ENCODE results near the gene AIFM1. TPM values are rescaled to one million over a fixed set of nuclear protein-coding genes. Genes with fewer than 3 reads are reported as not detected.
A peak's percentile ranks its signal among the peaks of the same experiment; 100 is the strongest.

Gene AIFM1
- total RNA-seq, 1 donor from 2014 or later = 44.4 TPM

GRCh38 chrX:130108647-130109428 lies 56.8 kb downstream of the AIFM1 start:
- Mint-ChIP-seq H3K27me3 (no peaks in the 10 kb centered on the region), H3K4me1 (peaks cover 25% of the 10 kb centered on the region), H3K9me3 (no peaks in the 10 kb centered on the region), H3K4me3 (peak overlapping the region; percentile 93), H3K27ac (peak overlapping the region; percentile 92), H3K36me3 (ENCODE audit: low read depth) (peaks cover 10% of the 10 kb centered on the region)
- intact Hi-C loops (cut with micrococcal nuclease) = loop anchor here (1.0 kb wide), 2 partner anchors 11 to 25 kb away; no protein-coding TSS in a partner anchor
- peak; percentile 81 for DNase-seq

DNA sequence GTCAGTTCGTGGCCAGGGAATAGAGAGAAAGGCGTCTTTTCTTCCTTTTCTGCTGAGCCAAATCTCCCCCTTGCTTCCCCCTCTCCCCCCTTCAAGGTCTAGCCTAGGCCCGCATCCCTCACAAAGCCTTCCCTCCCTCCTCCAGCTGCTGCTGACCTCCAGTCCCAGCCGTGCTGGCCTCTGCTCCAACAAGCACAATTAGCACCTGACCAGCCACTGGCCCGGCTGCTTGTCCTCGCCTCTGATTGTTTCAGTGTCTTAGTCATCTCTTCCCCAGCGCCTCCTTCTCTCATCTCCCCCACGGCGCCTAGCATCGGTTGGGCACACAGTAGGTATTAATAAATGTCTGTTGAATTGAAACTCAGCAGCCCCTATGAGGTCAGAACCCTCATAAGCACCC lies 59.6 kb downstream of the AIFM1 start:
- peaks cover 25% of the 10 kb centered on the region for H3K4me1 Mint-ChIP-seq
- DNase-seq = no peak
- no peaks in the 10 kb centered on the region for H3K9me3 Mint-ChIP-seq
- H3K4me3 Mint-ChIP-seq = no peak overlapping the region
- H3K27me3 Mint-ChIP-seq = no peaks in the 10 kb centered on the region
- intact Hi-C loops (cut with micrococcal nuclease) = no loop called here
- H3K27ac Mint-ChIP-seq = no peak overlapping the region
- peaks cover 11% of the 10 kb centered on the region for H3K36me3 Mint-ChIP-seq (ENCODE audit: low read depth)

GRCh38 chrX:130105244-130105643 lies 60.4 kb downstream of the AIFM1 start:
- no peak overlapping the region for H3K4me3 Mint-ChIP-seq
- no peaks in the 10 kb centered on the region for H3K9me3 Mint-ChIP-seq
- intact Hi-C loops (cut with micrococcal nuclease) = no loop called here
- no peak overlapping the region for H3K27ac Mint-ChIP-seq
- DNase-seq = no peak
- H3K36me3 Mint-ChIP-seq (ENCODE audit: low read depth) = peaks cover 15% of the 10 kb centered on the region
- no peaks in the 10 kb centered on the region for H3K27me3 Mint-ChIP-seq
- H3K4me1 Mint-ChIP-seq = peaks cover 30% of the 10 kb centered on the region

- no peaks in the 10 kb centered on the region for H3K27me3 Mint-ChIP-seq
- H3K36me3 Mint-ChIP-seq (ENCODE audit: low read depth) = peaks cover 13% of the 10 kb centered on the region
- intact Hi-C loops (cut with micrococcal nuclease) = no loop called here
- H3K4me1 Mint-ChIP-seq = peaks cover 35% of the 10 kb centered on the region
- no peak overlapping the region for H3K4me3 Mint-ChIP-seq
- H3K9me3 Mint-ChIP-seq = no peaks in the 10 kb centered on the region
- H3K27ac Mint-ChIP-seq = no peak overlapping the region
- no peak for DNase-seq
Measured at GRCh38 chrX:130103605-130104004, 62.0 kb downstream of the AIFM1 start.

DNA sequence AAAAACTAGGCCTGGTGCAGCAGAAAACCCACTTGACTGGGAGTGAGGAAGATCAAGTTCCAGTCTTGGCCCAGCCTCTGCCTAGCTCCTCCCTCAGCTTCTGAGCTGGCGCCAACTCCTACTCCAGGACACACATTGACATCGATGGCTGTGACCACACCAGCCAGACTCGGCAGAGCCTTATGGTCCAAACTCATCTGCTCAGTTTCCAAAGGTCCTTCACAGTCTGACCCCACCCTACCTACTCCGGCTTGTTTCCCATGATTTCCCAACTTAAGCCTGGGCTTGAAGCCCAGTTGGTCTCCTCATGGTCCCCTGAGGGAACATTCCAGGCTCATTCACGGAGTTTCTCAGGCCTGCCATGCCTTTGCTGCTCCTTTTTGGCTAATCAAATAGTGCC lies 65.5 kb downstream of the AIFM1 start:
- intact Hi-C loops (cut with micrococcal nuclease) = no loop called here
- Mint-ChIP-seq H3K27ac (no peak overlapping the region), H3K9me3 (no peaks in the 10 kb centered on the region), H3K4me1 (peaks cover 35% of the 10 kb centered on the region), H3K27me3 (no peaks in the 10 kb centered on the region), H3K4me3 (no peak overlapping the region), H3K36me3 (ENCODE audit: low read depth) (peaks cover 10% of the 10 kb centered on the region)
- no peak for DNase-seq

DNA sequence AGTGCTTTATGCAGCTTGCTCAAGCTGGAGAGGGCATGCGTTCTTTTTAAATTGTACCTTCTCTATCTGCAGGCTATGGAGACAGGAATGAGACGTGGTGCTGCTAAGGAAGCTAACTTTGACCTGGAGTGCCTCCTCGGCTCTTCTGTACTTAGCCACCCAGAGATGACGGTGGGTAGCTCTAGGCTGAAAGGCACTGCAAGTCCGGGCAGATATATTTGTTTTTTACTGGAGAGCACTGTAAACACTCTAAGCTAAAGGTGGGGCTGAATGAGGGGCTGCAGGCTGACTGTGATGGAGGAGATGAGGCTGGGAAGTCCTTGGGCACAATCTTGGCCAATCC lies 67.5 kb downstream of the AIFM1 start:
- intact Hi-C loops (cut with micrococcal nuclease) = no loop called here
- H3K9me3 Mint-ChIP-seq = no peaks in the 10 kb centered on the region
- peak overlapping the region; percentile 67 for H3K27ac Mint-ChIP-seq
- H3K4me3 Mint-ChIP-seq = peak overlapping the region; percentile 51
- peaks cover 32% of the 10 kb centered on the region for H3K4me1 Mint-ChIP-seq
- DNase-seq = no peak
- no peaks in the 10 kb centered on the region for H3K27me3 Mint-ChIP-seq
- peaks cover 5% of the 10 kb centered on the region for H3K36me3 Mint-ChIP-seq (ENCODE audit: low read depth)

DNA sequence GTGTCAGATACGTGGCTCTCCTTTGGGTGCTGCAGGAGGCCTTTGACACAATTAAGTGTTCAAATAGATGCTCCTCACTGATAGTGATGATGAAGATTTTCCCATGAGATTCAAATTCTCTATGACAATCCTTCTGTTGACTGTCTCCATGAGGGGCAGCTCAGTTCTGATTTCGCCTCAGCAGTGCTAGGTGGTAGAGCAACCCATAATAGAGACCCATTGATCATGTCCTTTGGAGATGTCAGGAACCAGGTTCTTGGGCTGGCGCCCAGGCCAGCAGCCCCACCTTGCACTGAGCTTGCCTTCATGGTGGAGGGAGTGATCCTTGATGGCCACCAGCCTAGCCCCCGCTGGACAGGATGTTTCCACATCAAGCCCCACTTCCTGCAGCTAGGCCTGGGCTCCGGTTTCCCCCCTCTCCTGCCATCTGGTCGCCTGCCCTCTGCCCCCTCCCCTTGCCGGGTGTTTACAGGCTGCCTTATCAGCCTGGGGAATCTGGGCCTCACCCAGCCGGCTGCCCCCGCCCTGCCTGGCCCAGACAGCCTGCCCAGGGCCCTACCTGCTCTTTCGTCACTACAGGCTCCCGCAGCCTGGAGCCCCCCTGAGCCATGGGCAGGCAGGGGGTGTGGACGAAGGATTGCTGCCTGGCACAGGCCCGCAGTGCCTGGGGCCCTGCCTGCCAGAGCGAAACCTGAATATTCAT lies 68.0 kb downstream of the AIFM1 start:
- peaks cover 5% of the 10 kb centered on the region for H3K36me3 Mint-ChIP-seq (ENCODE audit: low read depth)
- H3K4me3 Mint-ChIP-seq = peak overlapping the region; percentile 51
- peaks cover 29% of the 10 kb centered on the region for H3K4me1 Mint-ChIP-seq
- peak overlapping the region; percentile 67 for H3K27ac Mint-ChIP-seq
- intact Hi-C loops (cut with micrococcal nuclease) = no loop called here
- no peak for DNase-seq
- H3K9me3 Mint-ChIP-seq = no peaks in the 10 kb centered on the region
- H3K27me3 Mint-ChIP-seq = no peaks in the 10 kb centered on the region

GRCh38 chrX:130095249-130096030 lies 70.2 kb downstream of the AIFM1 start:
- H3K9me3 Mint-ChIP-seq = no peaks in the 10 kb centered on the region
- H3K27ac Mint-ChIP-seq = no peak overlapping the region
- H3K27me3 Mint-ChIP-seq = no peaks in the 10 kb centered on the region
- no peak for DNase-seq
- H3K36me3 Mint-ChIP-seq (ENCODE audit: low read depth) = peaks cover 2% of the 10 kb centered on the region
- intact Hi-C loops (cut with micrococcal nuclease) = no loop called here
- no peak overlapping the region for H3K4me3 Mint-ChIP-seq
- peaks cover 35% of the 10 kb centered on the region for H3K4me1 Mint-ChIP-seq

DNA sequence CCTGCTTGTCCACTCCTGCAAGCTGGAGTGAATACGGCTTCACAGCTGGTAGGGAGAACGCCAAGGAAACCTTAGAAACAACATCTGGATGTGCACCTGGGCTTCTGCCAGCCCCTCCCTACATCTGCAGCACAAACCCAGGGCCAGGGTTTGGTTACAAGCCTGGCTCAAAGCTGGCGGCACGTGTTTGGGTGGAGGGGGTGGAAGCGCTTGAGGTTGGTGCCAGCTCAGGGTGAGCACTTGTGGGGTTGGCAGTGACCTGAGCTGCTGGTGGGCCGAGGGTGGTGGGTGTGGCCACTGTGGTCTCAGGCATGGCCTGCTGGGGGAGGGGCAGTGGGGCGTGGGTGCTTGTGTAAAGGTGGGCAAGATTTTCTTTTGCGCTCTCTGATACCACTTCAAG lies 70.9 kb downstream of the AIFM1 start:
- intact Hi-C loops (cut with micrococcal nuclease) = no loop called here

GRCh38 chrX:130093271-130093670 lies 72.4 kb downstream of the AIFM1 start:
- no peak for DNase-seq
- no peaks in the 10 kb centered on the region for H3K9me3 Mint-ChIP-seq
- H3K36me3 Mint-ChIP-seq (ENCODE audit: low read depth) = peaks cover 6% of the 10 kb centered on the region
- no peak overlapping the region for H3K4me3 Mint-ChIP-seq
- H3K27me3 Mint-ChIP-seq = no peaks in the 10 kb centered on the region
- no peak overlapping the region for H3K27ac Mint-ChIP-seq
- H3K4me1 Mint-ChIP-seq = peaks cover 35% of the 10 kb centered on the region
- intact Hi-C loops (cut with micrococcal nuclease) = no loop called here

More for the DNA sequence above, 70.9 kb downstream of the AIFM1 start:
- no peaks in the 10 kb centered on the region for H3K27me3 Mint-ChIP-seq
- DNase-seq = no peak
- H3K36me3 Mint-ChIP-seq (ENCODE audit: low read depth) = peaks cover 5% of the 10 kb centered on the region
- no peaks in the 10 kb centered on the region for H3K9me3 Mint-ChIP-seq
- no peak overlapping the region for H3K4me3 Mint-ChIP-seq
- peaks cover 38% of the 10 kb centered on the region for H3K4me1 Mint-ChIP-seq
- H3K27ac Mint-ChIP-seq = no peak overlapping the region

GRCh38 chrX:130091980-130092522 lies 73.6 kb downstream of the AIFM1 start:
- intact Hi-C loops (cut with micrococcal nuclease) = loop anchor here (1.0 kb wide), 1 partner anchor 10 kb away; no protein-coding TSS in a partner anchor
- peaks cover 6% of the 10 kb centered on the region for H3K36me3 Mint-ChIP-seq (ENCODE audit: low read depth)
- DNase-seq = peak; percentile 94
- peak overlapping the region; percentile 95 for H3K27ac Mint-ChIP-seq
- peak overlapping the region; percentile 86 for H3K4me3 Mint-ChIP-seq
- H3K4me1 Mint-ChIP-seq = peaks cover 35% of the 10 kb centered on the region
- H3K27me3 Mint-ChIP-seq = no peaks in the 10 kb centered on the region
- H3K9me3 Mint-ChIP-seq = no peaks in the 10 kb centered on the region

DNA sequence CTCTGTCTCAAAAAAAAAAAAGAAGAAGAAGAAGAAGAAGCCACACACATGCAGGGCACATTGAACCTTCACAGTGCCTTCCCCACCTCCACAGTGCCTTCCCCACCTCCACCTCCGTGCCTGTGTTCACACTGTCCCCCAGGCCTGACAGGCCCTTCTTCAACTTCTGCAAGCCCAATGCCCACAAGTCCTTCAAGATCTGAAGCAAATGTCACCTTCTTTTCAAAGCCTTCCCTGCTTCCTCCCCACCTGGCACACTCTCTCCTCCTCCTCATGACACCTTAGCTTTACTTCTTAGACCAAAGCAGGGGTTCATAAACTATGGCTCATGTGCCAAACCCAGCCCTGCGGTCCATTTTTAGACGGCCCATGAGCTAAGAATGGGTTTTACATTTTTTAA lies 75.3 kb downstream of the AIFM1 start:
- Mint-ChIP-seq H3K4me1 (peaks cover 36% of the 10 kb centered on the region), H3K27ac (peak overlapping the region; percentile 63), H3K36me3 (ENCODE audit: low read depth) (peaks cover 9% of the 10 kb centered on the region), H3K27me3 (no peaks in the 10 kb centered on the region), H3K9me3 (no peaks in the 10 kb centered on the region), H3K4me3 (peak overlapping the region; percentile 59)
- intact Hi-C loops (cut with micrococcal nuclease) = no loop called here
- DNase-seq = no peak

DNA sequence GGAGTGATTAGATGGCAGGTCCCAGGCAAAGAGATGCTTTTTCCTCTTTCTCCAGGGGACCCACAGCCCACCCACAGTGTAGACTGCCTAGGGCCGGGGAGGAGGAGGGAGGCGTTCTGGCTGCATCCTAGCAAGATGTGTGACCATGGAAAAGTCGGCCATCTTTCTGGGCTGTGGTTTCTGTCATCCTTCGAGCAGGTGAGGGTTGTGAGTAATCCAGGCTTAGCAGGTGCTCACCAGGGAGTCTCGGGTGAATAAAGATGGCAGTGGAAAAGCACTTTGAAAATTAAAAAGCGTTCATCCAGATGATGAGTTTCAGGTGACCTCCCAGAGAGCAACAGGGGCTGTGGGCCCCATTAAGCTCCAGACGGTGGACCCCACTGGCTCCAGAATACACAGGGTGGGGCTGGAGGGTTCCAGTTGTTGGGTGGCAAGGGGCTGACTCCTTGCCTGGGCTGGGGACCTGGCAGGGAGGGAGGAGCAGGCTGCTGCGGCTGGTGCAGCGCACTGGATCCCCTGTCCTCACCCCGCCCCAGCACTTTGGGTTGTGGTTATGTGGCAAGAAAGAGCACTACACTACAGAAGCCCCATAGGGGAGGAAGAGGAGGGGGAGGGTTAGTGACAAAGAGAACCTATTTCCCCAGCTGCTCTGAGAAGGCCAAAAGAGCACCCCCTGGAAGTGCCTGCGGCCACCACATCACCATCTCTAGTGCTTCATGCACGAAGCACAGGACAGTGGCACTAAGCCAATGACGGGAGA lies 79.0 kb downstream of the AIFM1 start:
- intact Hi-C loops (cut with micrococcal nuclease) = loop anchor here (2.0 kb wide), 1 partner anchor 182 kb away; the partner anchor contains the start of gene ZNF280C
- no peaks in the 10 kb centered on the region for H3K27me3 Mint-ChIP-seq
- H3K9me3 Mint-ChIP-seq = no peaks in the 10 kb centered on the region
- peak overlapping the region; percentile 86 for H3K4me3 Mint-ChIP-seq
- DNase-seq = peak; percentile 91
- peak overlapping the region; percentile 93 for H3K27ac Mint-ChIP-seq
- peaks cover 51% of the 10 kb centered on the region for H3K4me1 Mint-ChIP-seq
- peaks cover 8% of the 10 kb centered on the region for H3K36me3 Mint-ChIP-seq (ENCODE audit: low read depth)

Measured in activated CD4-positive, alpha-beta T cell treated with anti-CD3 and anti-CD28 coated beads, Interleukin-2, amount 10 ng/mL, durations not matched to agents 24 days and 14 days (primary cell).